Germinal center (tissue), 1 donor: ENCODE measurements around the gene PHKG1.
"Not testable (repeated sequence)": the region's sequence is repeated elsewhere in the genome, so short reads cannot be mapped to it uniquely, and the experiment has no call there.

Experiments used
- DNase-seq: peaks from one replicate; pipeline ENCODE4 v3.0.0; 2012; ENCODE audit warnings: mixed read lengths, low spot score

PHKG1 gene

GRCh38 chr7:56083150-56083785, 9.5 kb downstream of the PHKG1 start:
- no peak for DNase-seq

GRCh38 chr7:56081626-56082340, 11.0 kb downstream of the PHKG1 start:
- DNase-seq: no peak

GRCh38 chr7:56080726-56081435, 11.9 kb downstream of the PHKG1 start:
- not testable (repeated sequence) for DNase-seq

DNA sequence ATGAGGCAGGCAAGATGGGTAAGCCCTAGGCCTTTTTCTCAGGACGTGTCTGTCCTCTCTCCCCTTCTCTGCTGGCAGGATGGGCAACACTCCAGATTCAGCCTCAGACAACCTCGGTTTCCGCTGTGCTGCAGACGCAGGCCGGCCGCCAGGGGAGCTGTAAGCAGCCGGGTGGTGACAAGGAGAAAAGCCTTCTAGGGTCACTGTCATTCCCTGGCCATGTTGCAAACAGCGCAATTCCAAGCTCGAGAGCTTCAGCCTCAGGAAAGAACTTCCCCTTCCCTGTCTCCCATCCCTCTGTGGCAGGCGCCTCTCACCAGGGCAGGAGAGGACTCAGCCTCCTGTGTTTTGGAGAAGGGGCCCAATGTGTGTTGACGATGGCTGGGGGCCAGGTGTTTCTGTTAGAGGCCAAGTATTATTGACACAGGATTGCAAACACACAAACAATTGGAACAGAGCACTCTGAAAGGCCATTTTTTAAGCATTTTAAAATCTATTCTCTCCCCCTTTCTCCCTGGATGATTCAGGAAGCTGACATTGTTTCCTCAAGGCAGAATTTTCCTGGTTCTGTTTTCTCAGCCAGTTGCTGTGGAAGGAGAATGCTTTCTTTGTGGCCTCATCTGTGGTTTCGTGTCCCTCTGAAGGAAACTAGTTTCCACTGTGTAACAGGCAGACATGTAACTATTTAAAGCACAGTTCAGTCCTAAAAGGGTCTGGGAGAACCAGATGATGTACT, 13.1 kb downstream of the PHKG1 start:
- DNase-seq: no peak

DNA sequence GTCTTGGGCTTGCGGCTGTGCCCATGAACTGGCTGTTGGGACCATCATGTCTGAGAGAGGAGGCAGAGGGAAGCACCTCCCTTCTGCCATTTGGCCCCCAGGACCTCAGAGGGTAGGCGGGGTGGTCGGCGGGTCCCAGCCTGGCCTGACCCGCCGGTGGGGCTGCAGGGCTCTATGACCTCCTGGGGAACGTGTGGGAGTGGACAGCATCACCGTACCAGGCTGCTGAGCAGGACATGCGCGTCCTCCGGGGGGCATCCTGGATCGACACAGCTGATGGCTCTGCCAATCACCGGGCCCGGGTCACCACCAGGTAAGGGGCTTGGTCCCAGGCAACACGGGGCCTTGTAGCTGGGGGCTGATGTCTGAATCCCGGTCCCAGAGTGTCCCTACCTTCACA, 14.6 kb downstream of the PHKG1 start:
- no peak for DNase-seq

- DNase-seq: no peak
Measured at GRCh38 chr7:56077681-56078080, 15.1 kb downstream of the PHKG1 start.

GRCh38 chr7:56074371-56074791, 18.4 kb downstream of the PHKG1 start:
- DNase-seq: peak; percentile 64

DNA sequence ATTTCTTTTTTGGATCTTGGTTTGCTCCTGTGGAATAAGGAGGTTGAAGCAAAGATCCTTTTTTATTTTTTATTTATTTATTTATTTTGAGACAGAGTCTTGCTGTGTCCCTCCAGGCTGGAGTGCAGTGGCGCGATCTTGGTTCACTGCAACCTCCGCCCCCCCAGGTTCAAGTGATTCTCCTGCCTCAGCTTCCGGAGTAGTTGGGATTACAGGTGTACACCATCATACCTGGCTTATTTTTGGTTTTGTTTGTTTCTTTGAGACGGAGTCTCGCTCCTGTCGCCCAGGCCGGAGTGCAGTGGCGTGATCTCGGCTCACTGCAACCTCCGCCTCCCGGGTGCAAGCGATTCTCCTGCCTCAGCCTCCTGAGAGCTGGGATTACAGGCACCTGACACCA, 26.4 kb downstream of the PHKG1 start:
- DNase-seq: not testable (repeated sequence)

DNA sequence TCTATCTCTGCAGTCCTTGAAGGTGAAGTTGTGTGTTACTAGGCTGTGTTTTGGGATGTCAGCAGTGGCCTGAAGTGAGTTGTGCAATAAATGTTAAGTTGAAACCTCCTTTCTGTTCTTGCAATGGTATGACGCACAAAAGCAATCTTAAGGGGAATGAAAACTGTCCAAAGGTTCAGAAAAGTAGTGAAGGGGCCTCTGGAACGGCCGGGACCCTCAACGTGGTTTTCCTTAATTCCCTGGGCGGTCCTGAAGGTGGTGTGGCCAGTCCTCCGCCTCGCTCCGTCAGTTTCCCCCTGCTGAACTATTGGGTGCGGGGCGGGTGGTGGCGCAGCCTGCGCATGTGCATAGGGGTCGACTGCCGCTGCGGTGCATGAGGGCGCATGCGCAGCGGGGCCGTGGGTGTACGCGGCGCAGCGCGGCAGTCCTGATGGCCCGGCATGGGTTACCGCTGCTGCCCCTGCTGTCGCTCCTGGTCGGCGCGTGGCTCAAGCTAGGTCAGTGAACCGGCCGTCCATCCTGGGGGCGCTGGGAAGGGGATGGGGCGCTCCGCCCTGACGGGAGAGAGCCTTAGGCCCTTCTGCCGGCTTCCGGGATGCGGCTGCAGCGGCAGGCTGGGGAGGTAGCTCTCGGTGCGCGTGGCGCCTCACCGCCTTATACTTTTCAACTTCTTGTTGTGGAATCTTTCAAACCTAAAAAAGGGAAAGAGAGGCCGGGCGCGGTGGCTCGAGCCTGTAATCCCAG, 28.7 kb downstream of the PHKG1 start, which contains the start of gene SUMF2:
TSS of gene SUMF2 (plus strand) at position 405 of the 744 bp plus-strand sequence. CDS start at position 431, 26 bp downstream.
- DNase-seq: peak; percentile 99

DNA sequence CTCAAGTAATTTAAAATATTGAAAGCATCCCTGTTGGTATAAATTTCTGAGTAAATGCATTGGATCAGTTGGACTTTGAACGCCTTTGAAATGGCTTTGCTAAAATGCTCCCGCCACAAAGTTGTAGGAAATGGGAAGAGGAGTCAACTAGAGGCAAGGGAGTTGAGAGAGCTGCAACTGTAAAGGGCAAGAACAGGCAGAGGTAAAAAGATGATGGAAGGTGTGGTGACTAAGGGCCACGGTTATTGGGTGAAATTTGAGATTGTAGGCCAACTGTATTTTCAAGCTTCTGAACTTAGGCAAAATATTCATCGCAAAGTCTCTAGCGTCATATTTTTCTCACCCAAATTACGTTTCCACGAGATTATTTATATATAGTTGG, 29.3 kb downstream of the PHKG1 start:
- no peak for DNase-seq

DNA sequence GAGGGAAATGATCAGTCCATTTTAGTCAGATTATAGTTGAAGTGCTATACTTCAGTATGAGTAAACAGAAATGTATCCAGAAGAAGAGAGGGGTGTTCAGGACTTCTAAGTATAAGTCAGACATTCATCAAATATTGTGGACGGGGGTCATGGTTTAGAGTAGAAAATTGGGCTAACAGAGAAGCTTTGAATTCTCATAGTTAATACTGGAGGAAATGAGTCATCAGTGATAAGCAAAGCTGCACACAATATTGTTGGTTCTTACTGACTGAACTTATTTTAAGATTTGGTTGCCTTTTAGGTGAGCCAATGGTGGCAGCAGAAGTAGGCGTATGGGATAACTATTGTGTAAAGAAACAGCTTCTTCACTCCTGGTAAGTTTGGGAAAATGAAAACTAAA, 30.4 kb downstream of the PHKG1 start:
- DNase-seq: no peak

DNA sequence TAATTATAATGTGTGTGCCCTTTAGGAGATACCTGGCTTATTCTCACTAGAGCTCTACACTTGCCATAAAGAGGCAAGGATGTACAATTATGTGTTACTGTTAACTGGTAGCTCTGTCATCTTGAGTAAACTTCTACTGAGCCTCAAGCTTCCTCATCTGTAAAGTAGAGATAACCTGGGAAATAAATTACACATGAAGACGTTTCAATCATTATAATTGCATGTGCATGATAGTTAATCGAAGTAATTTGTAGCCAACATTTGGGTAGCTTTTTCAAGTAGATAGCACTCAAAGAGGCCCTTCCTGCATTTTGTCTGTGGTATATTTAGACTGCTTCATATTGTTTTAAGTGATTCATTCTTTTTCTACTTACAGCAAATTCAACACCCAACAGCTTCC, 38.8 kb downstream of the PHKG1 start:
- DNase-seq: no peak

DNA sequence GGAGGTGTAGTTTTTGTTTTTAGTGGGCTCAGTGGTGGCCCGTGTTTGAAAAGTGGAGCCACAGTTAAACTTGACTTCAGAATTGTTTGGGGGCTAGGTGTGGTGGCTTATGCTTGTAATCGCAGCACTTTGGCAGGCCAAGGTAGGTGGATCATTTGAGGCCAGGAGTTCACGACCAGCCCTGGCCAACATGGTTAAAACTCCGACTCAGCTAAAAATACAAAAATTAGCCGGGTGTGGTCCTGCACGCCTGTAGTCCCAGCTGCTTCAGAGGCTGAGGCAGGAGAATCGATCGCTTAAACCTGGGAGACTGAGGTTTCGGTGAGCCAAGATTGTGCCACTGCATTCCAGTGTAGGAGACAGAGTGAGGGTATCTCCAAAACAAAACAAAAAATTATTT, 39.4 kb downstream of the PHKG1 start:
- DNase-seq: no peak

GRCh38 chr7:56051339-56052191, 41.2 kb downstream of the PHKG1 start, which contains the start of the genes CCT6A and PSPH:
Gene CCT6A (plus strand): TSS chr7:56051765. CDS start chr7:56051849, 84 bp downstream.
Gene PSPH (minus strand): TSS chr7:56051444. CDS start chr7:56021212, 30,232 bp downstream.
- DNase-seq: peak; percentile 96

GRCh38 chr7:56051053-56051338, 41.8 kb downstream of the PHKG1 start:
- no peak for DNase-seq

- not testable (repeated sequence) for DNase-seq
Measured at GRCh38 chr7:56048763-56049162, 44.0 kb downstream of the PHKG1 start.

GRCh38 chr7:56048245-56048644, 44.5 kb downstream of the PHKG1 start:
- DNase-seq: no peak

- DNase-seq: not testable (repeated sequence)
Measured at GRCh38 chr7:56047446-56048116, 45.2 kb downstream of the PHKG1 start.

- DNase-seq: no peak
Measured at GRCh38 chr7:56046721-56047445, 45.9 kb downstream of the PHKG1 start.
